K562 (cell line): Measurements from ENCODE around the gene BLCAP. TPM values are rescaled to one million over a fixed set of nuclear protein-coding genes. Genes with fewer than 3 reads are reported as not detected.

Experiments used
- ARID1B ChIP-seq: fragments of 450-650 bp; IDR thresholded peaks from 2 replicates; pipeline ENCODE4 v1.6.1; 2016; ENCODE audit warnings: antibody characterized with exemption, mild to moderate bottlenecking, inconsistent platforms
- BCL6 ChIP-seq: fragments of 250-450 bp; sonication (Bioruptor Pico); IDR thresholded peaks from 2 replicates; pipeline ENCODE4 v1.4.0; 2020
- CEBPB ChIP-seq: fragments of 450-650 bp; IDR thresholded peaks from 2 replicates; pipeline ENCODE4 v1.6.1; 2016; ENCODE audit warnings: missing genetic modification characterization, missing compliant biosample characterization
- ELF1 ChIP-seq: fragments of 200-800 bp; sonication (Bioruptor generic); IDR thresholded peaks from 2 replicates; pipeline ENCODE4 v1.6.1; 2016; ENCODE audit warnings: missing genetic modification characterization, missing compliant biosample characterization
- ELF2 ChIP-seq: fragments of 250-450 bp; sonication (Bioruptor Pico); IDR thresholded peaks from 2 replicates; pipeline ENCODE4 v1.5.0; 2021; ENCODE audit warnings: mild to moderate bottlenecking
- ETV5 ChIP-seq: sonication (generic); formaldehyde crosslinking; IDR thresholded peaks from 2 replicates; pipeline ENCODE4 v1.4.0; 2020; ENCODE audit warnings: low read depth, mild to moderate bottlenecking, missing genetic modification reagents
- GATA2 ChIP-seq: sonication (generic); formaldehyde crosslinking; IDR thresholded peaks from 2 replicates; pipeline ENCODE4 v1.4.0; 2020; ENCODE audit warnings: mild to moderate bottlenecking, missing genetic modification reagents
- GATAD2B ChIP-seq: fragments of 450-650 bp; IDR thresholded peaks from 2 replicates; pipeline ENCODE4 v1.6.1; 2017; ENCODE audit warnings: mild to moderate bottlenecking, borderline replicate concordance
- GTF2F1 ChIP-seq: IDR thresholded peaks from 2 replicates; pipeline ENCODE4 v1.6.1; 2011; ENCODE audit warnings: low read depth, low read length, improper control_type of control experiment
- HDAC3 ChIP-seq: fragments of 450-650 bp; IDR thresholded peaks from 2 replicates; pipeline ENCODE4 v1.6.1; 2018; ENCODE audit warnings: borderline replicate concordance, mild to moderate bottlenecking, moderate library complexity; ENCODE audit not compliant: partially characterized antibody
- HINFP ChIP-seq: fragments of 450-650 bp; conservative IDR thresholded peaks from 2 replicates; pipeline ENCODE4 v1.6.1; 2016; ENCODE audit warnings: missing genetic modification characterization, low read depth, mild to moderate bottlenecking, control low read depth, missing compliant biosample characterization
- HNRNPH1 ChIP-seq: fragments of 200-400 bp; formaldehyde crosslinking; optimal IDR thresholded peaks from 2 replicates; pipeline ENCODE3; 2017; ENCODE audit warnings: low read depth, mild to moderate bottlenecking, low read length, moderate library complexity
- LCOR ChIP-seq: sonication (generic); formaldehyde crosslinking; IDR thresholded peaks from 2 replicates; pipeline ENCODE4 v1.8.0; 2022; ENCODE audit warnings: mild to moderate bottlenecking, missing genetic modification reagents
- MED1 ChIP-seq: sonication (generic); formaldehyde crosslinking; IDR thresholded peaks from 2 replicates; pipeline ENCODE4 v1.8.1; 2023; ENCODE audit warnings: missing genetic modification reagents, borderline replicate concordance
- POLR2H ChIP-seq: IDR thresholded peaks from 2 replicates; pipeline ENCODE4 v1.6.1; 2016; ENCODE audit warnings: missing genetic modification characterization, low read depth, mild to moderate bottlenecking, control low read depth, missing compliant biosample characterization, moderate library complexity
- POLR3A ChIP-seq: IDR thresholded peaks from 2 replicates; pipeline ENCODE4 v1.6.1; 2011; ENCODE audit warnings: borderline replicate concordance, mild to moderate bottlenecking, moderate library complexity; ENCODE audit not compliant: insufficient read length, insufficient read depth; ENCODE audit errors: extremely low read depth
- PPARD ChIP-seq: fragments of 250-450 bp; sonication (Bioruptor Pico); IDR thresholded peaks from 2 replicates; pipeline ENCODE4 v1.8.0; 2022; ENCODE audit warnings: inconsistent platforms, mild to moderate bottlenecking, moderate library complexity
- RBM22 ChIP-seq: fragments of 200-400 bp; formaldehyde crosslinking; IDR thresholded peaks from 2 replicates; pipeline ENCODE4 v1.6.1; 2018; ENCODE audit warnings: low read length, low read depth; ENCODE audit not compliant: poor library complexity, severe bottlenecking
- SAFB2 ChIP-seq: fragments of 200-400 bp; formaldehyde crosslinking; IDR thresholded peaks from 2 replicates; pipeline ENCODE4 v1.6.1; 2018; ENCODE audit warnings: borderline replicate concordance, low read length, low read depth, moderate library complexity; ENCODE audit not compliant: severe bottlenecking
- UBTF ChIP-seq, 2 experiments: IDR thresholded peaks; 2 replicates each; pipeline ENCODE4 v1.6.1; 2012; ENCODE audit warnings: improper control_type of control experiment in 2 of 2, low read depth in 2 of 2, low read length in 2 of 2, borderline replicate concordance in 1 of 2
- ZBTB1 ChIP-seq: sonication (generic); formaldehyde crosslinking; IDR thresholded peaks from 2 replicates; pipeline ENCODE4 v1.8.1; 2023; ENCODE audit warnings: missing genetic modification reagents, low read depth, mild to moderate bottlenecking, borderline replicate concordance
- ZNF140 ChIP-seq: fragments of 250-450 bp; sonication (Bioruptor Pico); IDR thresholded peaks from 2 replicates; pipeline ENCODE4 v1.8.0; 2021; ENCODE audit warnings: moderate library complexity, mild to moderate bottlenecking, inconsistent platforms
- ZNF143 ChIP-seq: sonication (generic); formaldehyde crosslinking; IDR thresholded peaks from 2 replicates; pipeline ENCODE4 v1.9.0; 2022; ENCODE audit warnings: mild to moderate bottlenecking, missing genetic modification reagents
- ZNF280B ChIP-seq: fragments of 250-450 bp; sonication (Bioruptor Pico); IDR thresholded peaks from 2 replicates; pipeline ENCODE4 v1.5.1; 2021; ENCODE audit warnings: mild to moderate bottlenecking
- ZNF77 ChIP-seq: fragments of 250-450 bp; sonication (Bioruptor Pico); IDR thresholded peaks from 2 replicates; pipeline ENCODE4 v1.5.0; 2020
- polyA plus RNA-seq, 8 experiments: library from polyadenylated mRNA; depleted of rRNA in 4 of 8; stranded (reverse) in 5 of 8; unstranded in 3 of 8; fragments of >200 nt; fragmentation: Nextera tagmentation in 2 of 8; fragmentation: Illumina TruSeq in 1 of 8; extraction: Ambion mirVana in 2 of 8; extraction: Trizol in 1 of 8; gene quantifications; 2 replicates each; pipeline versions ENCODE4 v1.2.1 to v1.2.3, GENCODE V29; 2011 to 2014; ENCODE audit warnings: inconsistent platforms in 1 of 8, missing spikeins in 1 of 8
- total RNA-seq, 7 experiments: library from RNA; depleted of rRNA in 6 of 7; stranded (reverse); fragments of >200 nt in 6 of 7; fragmentation: Illumina TruSeq in 2 of 7; extraction: Trizol in 2 of 7; gene quantifications; 2 replicates each; pipeline versions ENCODE4 v1.2.1 to v1.2.3, GENCODE V29; 2011 to 2021; ENCODE audit warnings: low replicate concordance in 1 of 7

The BLCAP gene
- total and polyA plus RNA-seq, 9 of the 15 experiments (the other 6 are each of a cell fraction or from before 2014, with no cell fraction given): 16.9 to 41.5 (median 27.6) TPM

GRCh38 chr20:37526238-37526838 is 1.3 kb downstream of the BLCAP start (continued):
- no peak for TF ChIP-seq RBM22
- no peak for TF ChIP-seq CEBPB (tag)
- TF ChIP-seq ARID1B: peak; percentile 92
- peak; percentile 89 for TF ChIP-seq GATA2 (CRISPR knock-in tag)
- TF ChIP-seq POLR2H (tag): no peak
- TF ChIP-seq ZNF143: no peak
- TF ChIP-seq ELF1: 0 out of 2 replicates have a peak, but pooled peaks have one; percentile 30
- TF ChIP-seq PPARD (CRISPR knock-in tag): no peak
- no peak for TF ChIP-seq POLR3A
- TF ChIP-seq MED1 (CRISPR knock-in tag): no peak
- no peak for TF ChIP-seq HINFP (tag)
- TF ChIP-seq HDAC3: peak; percentile 69
- no peak for TF ChIP-seq ZBTB1 (CRISPR knock-in tag)
- no peak for TF ChIP-seq ETV5 (CRISPR knock-in tag)
- TF ChIP-seq BCL6 (CRISPR knock-in tag): no peak
- TF ChIP-seq GATAD2B: no peak
- TF ChIP-seq HNRNPH1: no peak
- TF ChIP-seq LCOR (CRISPR knock-in tag): no peak
- no peak for TF ChIP-seq ELF2 (CRISPR knock-in tag)
- no peak for TF ChIP-seq UBTF (IDR thresholded peaks at IDR 0.05; ENCODE audit: borderline replicate concordance in 1 of 2, low read depth in 2 of 2, low read length in 2 of 2)
- no peak for TF ChIP-seq GTF2F1
- no peak for TF ChIP-seq SAFB2
- no peak for TF ChIP-seq ZNF77 (CRISPR knock-in tag)
- no peak for TF ChIP-seq ZNF140
- no peak for TF ChIP-seq ZNF280B (CRISPR knock-in tag)
